PC-3 (cell line): ENCODE data around the gene MED1. TPM values are rescaled to one million over a fixed set of nuclear protein-coding genes. Genes with fewer than 3 reads are reported as not detected.

Experiments used
- ATAC-seq: fragments of 200-7000 bp; cut with Tn5 transposase; 2 replicates; pipeline ENCODE4 v1.9.1; 2020; ENCODE audit warnings: mild to moderate bottlenecking, moderate library complexity
- BruUV-seq: library from RNA; stranded (reverse); fragments of 400-500 nt; replicated peaks from 2 replicates; lab custom pipeline; 2021; lab: Mats Ljungman, UMichigan
- CTCF ChIA-PET: fragments of 300-600 bp; sonication (Branson Sonifier 250); formaldehyde crosslinking; loops from one replicate; lab custom pipeline; 2022; ENCODE audit warnings: antibody characterized with exemption; lab: Charles Lee
- POLR2A ChIA-PET: fragments of 300-600 bp; sonication (Branson Sonifier 250); formaldehyde crosslinking; loops from one replicate; lab custom pipeline; 2022; ENCODE audit warnings: antibody characterized with exemption; ENCODE audit not compliant: unreplicated experiment; lab: Charles Lee
- DNase-seq: peaks from one replicate; pipeline ENCODE4 v3.0.0-alpha.2; 2015
- H2AFZ ChIP-seq: fragments of 300-600 bp; sonication (generic); 2 replicates; pipeline ENCODE4 v1.6.0; 2016; ENCODE audit warnings: antibody characterized with exemption, low read length
- H3F3A ChIP-seq: fragments of 300-600 bp; sonication (generic); one replicate; pipeline ENCODE4 v1.6.0; 2017; ENCODE audit warnings: antibody characterized with exemption, low read length, control low read depth, mild to moderate bottlenecking; ENCODE audit not compliant: unreplicated experiment
- H3K27ac ChIP-seq: fragments of 300-600 bp; sonication (generic); 2 replicates; pipeline ENCODE4 v1.5.1; 2016; ENCODE audit warnings: mild to moderate bottlenecking, low read length
- H3K27me3 ChIP-seq: fragments of 300-600 bp; sonication (generic); 2 replicates; pipeline ENCODE4 v1.6.1; 2016; ENCODE audit warnings: low read length, mixed read lengths
- H3K36me3 ChIP-seq: fragments of 300-600 bp; sonication (generic); 2 replicates; pipeline ENCODE4 v1.6.1; 2016; ENCODE audit warnings: low read depth, mixed run types, low read length, mixed read lengths
- H3K4me1 ChIP-seq: fragments of 300-600 bp; sonication (generic); 2 replicates; pipeline ENCODE4 v1.5.1; 2016; ENCODE audit warnings: low read length; ENCODE audit not compliant: insufficient read depth
- H3K4me2 ChIP-seq: fragments of 300-600 bp; sonication (generic); 2 replicates; pipeline ENCODE4 v1.6.0; 2016; ENCODE audit warnings: low read length
- H3K4me3 ChIP-seq: fragments of 300-600 bp; sonication (generic); 2 replicates; pipeline ENCODE4 v1.5.1; 2016; ENCODE audit warnings: mild to moderate bottlenecking, low read length, mixed read lengths
- H3K79me2 ChIP-seq: fragments of 300-600 bp; sonication (generic); 2 replicates; pipeline ENCODE4 v1.6.1; 2017; ENCODE audit warnings: low read length, mixed read lengths
- H3K9ac ChIP-seq: fragments of 300-600 bp; sonication (generic); 2 replicates; pipeline ENCODE4 v1.6.0; 2016; ENCODE audit warnings: mild to moderate bottlenecking, low read length
- H3K9me2 ChIP-seq: fragments of 300-600 bp; sonication (generic); replicated peaks from 2 replicates; pipeline ENCODE4 v1.6.1; 2016; ENCODE audit warnings: mixed run types, low read length, mixed read lengths
- H3K9me3 ChIP-seq: fragments of 300-600 bp; sonication (generic); 2 replicates; pipeline ENCODE4 v1.6.1; 2016; ENCODE audit warnings: low read length, mixed read lengths
- H4K20me1 ChIP-seq: fragments of 300-600 bp; sonication (generic); 2 replicates; pipeline ENCODE4 v1.6.1; 2016; ENCODE audit warnings: low read length, mixed read lengths
- CTCF ChIP-seq: fragments of 300-600 bp; sonication (generic); conservative IDR thresholded peaks from 2 replicates; pipeline ENCODE4 v1.5.1; 2017; ENCODE audit warnings: antibody characterized with exemption, low read depth, mild to moderate bottlenecking, low read length
- EZH2 ChIP-seq: fragments of 300-600 bp; sonication (generic); IDR thresholded peaks from one replicate; pipeline ENCODE4 v1.6.1; 2017; ENCODE audit warnings: antibody characterized with exemption, mild to moderate bottlenecking, low read length; ENCODE audit not compliant: unreplicated experiment
- EZH2phosphoT487 ChIP-seq: fragments of 300-600 bp; sonication (generic); IDR thresholded peaks from 2 replicates; pipeline ENCODE4 v1.6.1; 2018; ENCODE audit warnings: mild to moderate bottlenecking, antibody characterized with exemption, low read length, borderline replicate concordance
- intact Hi-C: fragments of 100-400 bp; cut with micrococcal nuclease; formaldehyde crosslinking; loops from 2 replicates; pipeline ENCODE4 v1.9.0; 2023
- total RNA-seq: library from RNA; depleted of rRNA; stranded (reverse); fragments of >200 nt; gene quantifications from 2 replicates; pipeline ENCODE4 v1.2.3, GENCODE V29; 2014

Gene MED1
- total RNA-seq, 1 experiment from 2014 or later = 19.1 TPM

GRCh38 chr17:39391448-39391847, 59.6 kb downstream of the MED1 start:
- POLR2A ChIA-PET = no interaction called here
- CTCF ChIA-PET = no interaction called here
- H2AFZ ChIP-seq = no peak overlapping the region
- no TSS peak for BruUV-seq
- no peaks in the 10 kb centered on the region for H3K9me2 ChIP-seq
- H3K9me3 ChIP-seq = no peaks in the 10 kb centered on the region
- no peaks in the 10 kb centered on the region for H3K27me3 ChIP-seq
- H3K4me1 ChIP-seq = no peaks in the 10 kb centered on the region
- H4K20me1 ChIP-seq = no peaks in the 10 kb centered on the region
- H3K36me3 ChIP-seq = no peaks in the 10 kb centered on the region
- H3K9ac ChIP-seq = no peak overlapping the region
- intact Hi-C loops = no loop called here
- H3K79me2 ChIP-seq = no peaks in the 10 kb centered on the region
- H3K4me3 ChIP-seq = no peak overlapping the region
- DNase-seq (no peak), ATAC-seq (no peak)
- H3K27ac ChIP-seq = no peak overlapping the region
- no peak for TF ChIP-seq CTCF
- no peaks in the 10 kb centered on the region for H3F3A ChIP-seq
- no peak overlapping the region for H3K4me2 ChIP-seq

GRCh38 chr17:39385040-39385439, 66.0 kb downstream of the MED1 start:
- POLR2A ChIA-PET = no interaction called here
- no peak overlapping the region for H3K4me2 ChIP-seq
- BruUV-seq = no TSS peak
- no peaks in the 10 kb centered on the region for H3K9me3 ChIP-seq
- CTCF ChIA-PET = no interaction called here
- H3K36me3 ChIP-seq = no peaks in the 10 kb centered on the region
- no peaks in the 10 kb centered on the region for H3K27me3 ChIP-seq
- H3K4me1 ChIP-seq = no peaks in the 10 kb centered on the region
- no peaks in the 10 kb centered on the region for H3F3A ChIP-seq
- no peak for ATAC-seq
- no peak overlapping the region for H3K9ac ChIP-seq
- intact Hi-C loops = no loop called here
- no peak overlapping the region for H3K4me3 ChIP-seq
- no peak overlapping the region for H2AFZ ChIP-seq
- no peak overlapping the region for H3K27ac ChIP-seq
- H3K9me2 ChIP-seq = no peaks in the 10 kb centered on the region
- DNase-seq = no peak
- no peaks in the 10 kb centered on the region for H4K20me1 ChIP-seq
- H3K79me2 ChIP-seq = no peaks in the 10 kb centered on the region
- TF ChIP-seq EZH2phosphoT487 (no peak), EZH2 (no peak), CTCF (no peak)

GRCh38 chr17:39380144-39380543, 70.9 kb downstream of the MED1 start:
- H4K20me1 ChIP-seq = no peaks in the 10 kb centered on the region
- H3K9ac ChIP-seq = no peak overlapping the region
- H3K27ac ChIP-seq = no peak overlapping the region
- H3F3A ChIP-seq = no peaks in the 10 kb centered on the region
- no peak overlapping the region for H2AFZ ChIP-seq
- H3K9me2 ChIP-seq = no peaks in the 10 kb centered on the region
- no peak overlapping the region for H3K4me3 ChIP-seq
- DNase-seq (no peak), ATAC-seq (no peak)
- H3K9me3 ChIP-seq = no peaks in the 10 kb centered on the region
- no peaks in the 10 kb centered on the region for H3K27me3 ChIP-seq
- no peaks in the 10 kb centered on the region for H3K36me3 ChIP-seq
- no peaks in the 10 kb centered on the region for H3K4me1 ChIP-seq
- BruUV-seq = no TSS peak
- intact Hi-C loops = no loop called here
- no peaks in the 10 kb centered on the region for H3K79me2 ChIP-seq
- ChIA-PET CTCF (no interaction called here), POLR2A (no interaction called here)
- no peak overlapping the region for H3K4me2 ChIP-seq
- TF ChIP-seq CTCF = no peak
- no peak for TF ChIP-seq EZH2
